HepG2 (cell line): Measurements from ENCODE around the gene APOM. TPM values are rescaled to one million over a fixed set of nuclear protein-coding genes. Genes with fewer than 3 reads are reported as not detected.

Experiments used
- ARHGAP35 ChIP-seq: sonication (generic); formaldehyde crosslinking; IDR thresholded peaks from 2 replicates; pipeline ENCODE4 v1.9.0; 2022; ENCODE audit warnings: mild to moderate bottlenecking, inconsistent platforms, moderate library complexity, missing genetic modification reagents, borderline replicate concordance
- ASH2L ChIP-seq: fragments of 300-600, 200-600 bp; sonication (generic); IDR thresholded peaks from 2 replicates; pipeline ENCODE4 v1.7.0; 2017; ENCODE audit warnings: low read depth, mild to moderate bottlenecking, moderate library complexity, mixed read lengths, low read length; ENCODE audit not compliant: insufficient read length
- CBX5 ChIP-seq: sonication (generic); formaldehyde crosslinking; IDR thresholded peaks from 2 replicates; pipeline ENCODE4 v1.4.0; 2020; ENCODE audit warnings: missing genetic modification reagents, borderline replicate concordance
- EZH2 ChIP-seq: conservative IDR thresholded peaks from 2 replicates; pipeline ENCODE4 v1.6.1; 2012; ENCODE audit warnings: mild to moderate bottlenecking, low read depth, low read length, moderate library complexity
- FOSL1 ChIP-seq: sonication (generic); formaldehyde crosslinking; IDR thresholded peaks from 2 replicates; pipeline ENCODE4 v1.9.0; 2021; ENCODE audit warnings: missing genetic modification reagents, borderline replicate concordance
- GLI4 ChIP-seq: sonication (generic); formaldehyde crosslinking; IDR thresholded peaks from 2 replicates; pipeline ENCODE4 v1.5.1; 2020; ENCODE audit warnings: missing genetic modification reagents, mild to moderate bottlenecking, moderate library complexity, borderline replicate concordance
- KLF15 ChIP-seq: sonication (generic); formaldehyde crosslinking; IDR thresholded peaks from 2 replicates; pipeline ENCODE4 v1.8.1; 2023; ENCODE audit warnings: borderline replicate concordance, mild to moderate bottlenecking, inconsistent platforms, missing genetic modification reagents, mixed read lengths
- MEIS1 ChIP-seq: sonication (generic); formaldehyde crosslinking; IDR thresholded peaks from 2 replicates; pipeline ENCODE4 v1.9.0; 2021; ENCODE audit warnings: mild to moderate bottlenecking, missing genetic modification reagents, moderate library complexity, borderline replicate concordance
- NFKB2 ChIP-seq: sonication (generic); formaldehyde crosslinking; IDR thresholded peaks from 2 replicates; pipeline ENCODE4 v1.4.0; 2020; ENCODE audit warnings: missing genetic modification reagents, borderline replicate concordance
- NR2F2 ChIP-seq: IDR thresholded peaks from 2 replicates; pipeline ENCODE4 v1.6.1; 2012; ENCODE audit warnings: low read depth, inconsistent platforms, borderline replicate concordance
- RORA ChIP-seq: sonication (generic); formaldehyde crosslinking; IDR thresholded peaks from 2 replicates; pipeline ENCODE4 v1.5.0; 2020; ENCODE audit warnings: mild to moderate bottlenecking, missing genetic modification reagents, moderate library complexity
- SMAD9 ChIP-seq: sonication (generic); formaldehyde crosslinking; IDR thresholded peaks from 2 replicates; pipeline ENCODE4 v1.5.1; 2020; ENCODE audit warnings: mild to moderate bottlenecking, missing genetic modification reagents
- SMARCC2 ChIP-seq: fragments of 450-650 bp; IDR thresholded peaks from 2 replicates; pipeline ENCODE4 v1.6.1; 2017; ENCODE audit warnings: antibody characterized with exemption, mild to moderate bottlenecking
- THYN1 ChIP-seq: sonication (generic); formaldehyde crosslinking; IDR thresholded peaks from 2 replicates; pipeline ENCODE4 v1.8.1; 2023; ENCODE audit warnings: low read depth, mild to moderate bottlenecking, moderate library complexity, missing genetic modification reagents, borderline replicate concordance
- U2AF2 ChIP-seq: fragments of 200-400 bp; formaldehyde crosslinking; IDR thresholded peaks from 2 replicates; pipeline ENCODE4 v1.6.1; 2017; ENCODE audit warnings: low read depth, mild to moderate bottlenecking, low read length
- ZNF20 ChIP-seq: sonication (generic); formaldehyde crosslinking; IDR thresholded peaks from 2 replicates; pipeline ENCODE4 v1.4.0; 2020; ENCODE audit warnings: mild to moderate bottlenecking, moderate library complexity, missing genetic modification reagents
- ZNF234 ChIP-seq: sonication (generic); formaldehyde crosslinking; conservative IDR thresholded peaks from 2 replicates; pipeline ENCODE4 v1.5.1; 2020; ENCODE audit warnings: mild to moderate bottlenecking, missing genetic modification reagents
- ZNF235 ChIP-seq: sonication (generic); formaldehyde crosslinking; IDR thresholded peaks from 2 replicates; pipeline ENCODE4 v1.8.1; 2023; ENCODE audit warnings: mild to moderate bottlenecking, missing genetic modification reagents, borderline replicate concordance
- ZNF282 ChIP-seq: fragments of 450-650 bp; IDR thresholded peaks from 2 replicates; pipeline ENCODE4 v1.6.1; 2018; ENCODE audit not compliant: partially characterized antibody
- ZNF614 ChIP-seq: IDR thresholded peaks from 2 replicates; pipeline ENCODE4 v1.6.1; 2018; ENCODE audit warnings: missing biosample characterization, missing genetic modification reagents, inconsistent platforms, borderline replicate concordance
- ZNF792 ChIP-seq: IDR thresholded peaks from 2 replicates; pipeline ENCODE4 v1.6.1; 2016
- ZZZ3 ChIP-seq: sonication (generic); formaldehyde crosslinking; IDR thresholded peaks from 2 replicates; pipeline ENCODE4 v1.4.0; 2020; ENCODE audit warnings: missing genetic modification reagents, mild to moderate bottlenecking, borderline replicate concordance
- polyA plus RNA-seq, 8 experiments: library from polyadenylated mRNA; depleted of rRNA in 3 of 8; stranded (reverse) in 7 of 8; unstranded in 1 of 8; fragments of >200 nt; fragmentation: Illumina TruSeq in 4 of 8; extraction: Trizol in 4 of 8; gene quantifications; 2 replicates each; pipeline versions ENCODE4 v1.2.1 to v1.2.3, GENCODE V29; 2011 to 2016; ENCODE audit warnings: low read depth in 4 of 8, missing spikeins in 1 of 8, mixed read lengths in 1 of 8; ENCODE audit not compliant: insufficient read depth in 1 of 8
- total RNA-seq, 5 experiments: library from RNA; depleted of rRNA; stranded (reverse); fragments of >200 nt; fragmentation: Illumina TruSeq; extraction: Trizol; gene quantifications; 2 replicates each; pipeline ENCODE4 v1.2.3, GENCODE V29; 2016; ENCODE audit warnings: low read depth in 1 of 5
- TF ChIP-seq, protein P1 (sequence below): sonication (generic); formaldehyde crosslinking; conservative IDR thresholded peaks from 2 replicates; pipeline ENCODE4 v1.8.0; 2022; ENCODE audit warnings: missing genetic modification reagents
- TF ChIP-seq, protein P2 (sequence below): sonication (generic); formaldehyde crosslinking; IDR thresholded peaks from 2 replicates; pipeline ENCODE4 v1.4.0; 2020; ENCODE audit warnings: missing genetic modification reagents, mild to moderate bottlenecking, borderline replicate concordance
- TF ChIP-seq, protein P3 (sequence below): sonication (generic); formaldehyde crosslinking; IDR thresholded peaks from 2 replicates; pipeline ENCODE4 v1.4.0; 2020; ENCODE audit warnings: missing genetic modification reagents

Gene APOM
- total and polyA plus RNA-seq, 2 of the 13 experiments (the other 11 are each of a cell fraction or from before 2014, with no cell fraction given): 98.2 to 1,140 TPM

DNA sequence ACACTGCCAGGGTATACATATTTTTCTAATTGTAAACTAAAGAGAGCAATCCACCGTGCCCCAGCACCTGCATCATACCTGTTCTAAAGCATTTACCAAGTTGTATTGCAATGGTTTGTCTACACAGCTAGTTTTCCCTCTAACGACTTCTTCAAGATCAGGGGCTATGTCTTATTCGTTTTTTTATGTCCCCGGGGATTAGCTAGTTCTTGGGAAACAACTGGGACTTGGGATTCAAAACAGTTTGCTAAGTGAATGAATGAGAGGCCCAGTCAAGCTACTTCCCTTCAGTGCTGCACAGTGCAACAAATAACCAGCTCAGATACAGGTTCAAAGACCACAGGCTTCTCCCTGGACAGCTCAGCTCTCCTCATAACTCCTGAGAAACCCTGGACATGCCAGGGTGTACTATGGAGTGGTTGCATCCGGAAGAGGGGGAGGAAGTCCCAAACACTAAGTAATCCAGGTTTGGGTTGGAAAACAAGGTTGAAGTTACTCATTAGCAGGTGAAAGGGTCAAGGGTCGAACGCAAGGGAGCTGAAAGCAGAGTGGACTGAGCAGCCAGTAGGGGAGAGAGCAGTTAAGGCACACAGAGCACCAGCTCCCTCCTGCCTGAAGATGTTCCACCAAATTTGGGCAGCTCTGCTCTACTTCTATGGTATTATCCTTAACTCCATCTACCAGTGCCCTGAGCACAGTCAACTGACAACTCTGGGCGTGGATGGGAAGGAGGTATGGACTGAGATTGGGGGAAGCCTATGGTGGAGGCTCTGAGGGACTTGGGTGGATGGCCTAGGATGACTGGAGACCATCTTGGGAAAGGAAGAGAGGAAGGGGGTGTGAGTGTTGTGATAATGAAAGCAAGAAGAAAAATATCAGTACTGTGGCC, at the start of gene APOM (continued):
- TF ChIP-seq THYN1 (CRISPR knock-in tag): peak; percentile 96; the same call in 1 of the 2 replicates
- TF ChIP-seq CBX5 (CRISPR knock-in tag): peak; percentile 89; the same call in 1 of the 2 replicates
- TF ChIP-seq KLF15 (CRISPR knock-in tag): no peak; the same call in 1 of the 2 replicates
- TF ChIP-seq MEIS1 (CRISPR knock-in tag): peak; percentile 80; the same call in 1 of the 2 replicates
- TF ChIP-seq NR2F2: no peak
- TF ChIP-seq EZH2: no peak
- no peak for TF ChIP-seq RORA (CRISPR knock-in tag)
- TF ChIP-seq, protein P1, sequence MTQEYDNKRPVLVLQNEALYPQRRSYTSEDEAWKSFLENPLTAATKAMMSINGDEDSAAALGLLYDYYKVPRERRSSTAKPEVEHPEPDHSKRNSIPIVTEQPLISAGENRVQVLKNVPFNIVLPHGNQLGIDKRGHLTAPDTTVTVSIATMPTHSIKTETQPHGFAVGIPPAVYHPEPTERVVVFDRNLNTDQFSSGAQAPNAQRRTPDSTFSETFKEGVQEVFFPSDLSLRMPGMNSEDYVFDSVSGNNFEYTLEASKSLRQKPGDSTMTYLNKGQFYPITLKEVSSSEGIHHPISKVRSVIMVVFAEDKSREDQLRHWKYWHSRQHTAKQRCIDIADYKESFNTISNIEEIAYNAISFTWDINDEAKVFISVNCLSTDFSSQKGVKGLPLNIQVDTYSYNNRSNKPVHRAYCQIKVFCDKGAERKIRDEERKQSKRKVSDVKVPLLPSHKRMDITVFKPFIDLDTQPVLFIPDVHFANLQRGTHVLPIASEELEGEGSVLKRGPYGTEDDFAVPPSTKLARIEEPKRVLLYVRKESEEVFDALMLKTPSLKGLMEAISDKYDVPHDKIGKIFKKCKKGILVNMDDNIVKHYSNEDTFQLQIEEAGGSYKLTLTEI (CRISPR knock-in tag): no peak
- peak; percentile 92 for TF ChIP-seq ASH2L
- peak; percentile 99 for TF ChIP-seq ZNF614 (CRISPR knock-in tag)
- TF ChIP-seq ARHGAP35 (CRISPR knock-in tag): no peak
- TF ChIP-seq SMARCC2: no peak
- no peak for TF ChIP-seq ZNF282
- TF ChIP-seq, protein P2, sequence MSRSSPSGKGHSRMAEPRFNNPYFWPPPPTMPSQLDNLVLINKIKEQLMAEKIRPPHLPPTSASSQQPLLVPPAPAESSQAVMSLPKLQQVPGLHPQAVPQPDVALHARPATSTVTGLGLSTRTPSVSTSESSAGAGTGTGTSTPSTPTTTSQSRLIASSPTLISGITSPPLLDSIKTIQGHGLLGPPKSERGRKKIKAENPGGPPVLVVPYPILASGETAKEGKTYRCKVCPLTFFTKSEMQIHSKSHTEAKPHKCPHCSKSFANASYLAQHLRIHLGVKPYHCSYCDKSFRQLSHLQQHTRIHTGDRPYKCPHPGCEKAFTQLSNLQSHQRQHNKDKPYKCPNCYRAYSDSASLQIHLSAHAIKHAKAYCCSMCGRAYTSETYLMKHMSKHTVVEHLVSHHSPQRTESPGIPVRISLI (CRISPR knock-in tag): peak; percentile 47; the same call in 1 of the 2 replicates
- TF ChIP-seq ZNF234 (CRISPR knock-in tag): no peak; the same call in 1 of the 2 replicates
- TF ChIP-seq NFKB2: peak; percentile 39; the same call in 1 of the 2 replicates
- TF ChIP-seq U2AF2: no peak
- no peak for TF ChIP-seq ZNF20 (CRISPR knock-in tag)
- TF ChIP-seq SMAD9 (CRISPR knock-in tag): peak; percentile 75; the same call in 1 of the 2 replicates
- TF ChIP-seq, protein P3, sequence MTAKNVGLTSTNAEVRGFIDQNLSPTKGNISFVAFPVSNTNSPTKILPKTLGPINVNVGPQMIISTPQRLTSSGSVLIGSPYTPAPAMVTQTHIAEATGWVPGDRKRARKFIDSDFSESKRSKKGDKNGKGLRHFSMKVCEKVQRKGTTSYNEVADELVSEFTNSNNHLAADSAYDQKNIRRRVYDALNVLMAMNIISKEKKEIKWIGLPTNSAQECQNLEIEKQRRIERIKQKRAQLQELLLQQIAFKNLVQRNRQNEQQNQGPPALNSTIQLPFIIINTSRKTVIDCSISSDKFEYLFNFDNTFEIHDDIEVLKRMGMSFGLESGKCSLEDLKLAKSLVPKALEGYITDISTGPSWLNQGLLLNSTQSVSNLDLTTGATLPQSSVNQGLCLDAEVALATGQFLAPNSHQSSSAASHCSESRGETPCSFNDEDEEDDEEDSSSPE: peak; percentile 60
- TF ChIP-seq FOSL1 (CRISPR knock-in tag): no peak; the same call in 1 of the 2 replicates
- TF ChIP-seq ZZZ3 (CRISPR knock-in tag): peak; percentile 28; the same call in 1 of the 2 replicates
- peak; percentile 89; the same call in 1 of the 2 replicates for TF ChIP-seq ZNF235 (CRISPR knock-in tag)
- peak; percentile 97 for TF ChIP-seq ZNF792 (CRISPR knock-in tag)
- peak; percentile 84; the same call in 1 of the 2 replicates for TF ChIP-seq GLI4 (CRISPR knock-in tag)
